Activated CD8-positive, alpha-beta memory T cell treated with anti-CD3 and anti-CD28 coated beads for 48 hours (primary cell): ENCODE data around the gene NXN.
"Not testable (repeated sequence)": the region's sequence is repeated elsewhere in the genome, so short reads cannot be mapped to it uniquely, and the experiment has no call there.

Source experiments
- DNase-seq, 3 experiments: peaks; one replicate each; pipeline ENCODE4 v3.0.0-alpha.2; 2020; ENCODE audit warnings: low read depth in 2 of 3, low spot score in 2 of 3

NXN gene

GRCh38 chr17:980406-981291, 1.1 kb upstream of the NXN start:
- DNase-seq = peak in 2 of 3 experiments; percentile 41 to 50

DNA sequence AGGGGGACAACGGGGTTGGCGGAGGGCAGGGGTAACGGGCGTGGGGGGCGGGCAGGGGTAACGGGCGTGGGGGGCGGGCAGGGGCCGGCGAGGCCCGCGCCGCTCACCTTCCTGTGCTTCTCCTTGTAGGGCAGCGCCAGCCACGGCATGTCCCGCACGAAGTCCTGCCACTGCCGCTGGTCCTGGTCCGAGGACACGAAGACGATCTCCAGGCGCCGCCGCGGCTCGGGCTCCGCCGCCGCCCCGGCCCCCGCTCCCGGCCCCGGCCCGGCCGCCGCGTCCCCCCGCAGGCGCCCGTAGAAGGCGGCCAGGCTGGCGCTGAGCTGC, 401 bp downstream of the NXN start:
- no peak for DNase-seq

DNA sequence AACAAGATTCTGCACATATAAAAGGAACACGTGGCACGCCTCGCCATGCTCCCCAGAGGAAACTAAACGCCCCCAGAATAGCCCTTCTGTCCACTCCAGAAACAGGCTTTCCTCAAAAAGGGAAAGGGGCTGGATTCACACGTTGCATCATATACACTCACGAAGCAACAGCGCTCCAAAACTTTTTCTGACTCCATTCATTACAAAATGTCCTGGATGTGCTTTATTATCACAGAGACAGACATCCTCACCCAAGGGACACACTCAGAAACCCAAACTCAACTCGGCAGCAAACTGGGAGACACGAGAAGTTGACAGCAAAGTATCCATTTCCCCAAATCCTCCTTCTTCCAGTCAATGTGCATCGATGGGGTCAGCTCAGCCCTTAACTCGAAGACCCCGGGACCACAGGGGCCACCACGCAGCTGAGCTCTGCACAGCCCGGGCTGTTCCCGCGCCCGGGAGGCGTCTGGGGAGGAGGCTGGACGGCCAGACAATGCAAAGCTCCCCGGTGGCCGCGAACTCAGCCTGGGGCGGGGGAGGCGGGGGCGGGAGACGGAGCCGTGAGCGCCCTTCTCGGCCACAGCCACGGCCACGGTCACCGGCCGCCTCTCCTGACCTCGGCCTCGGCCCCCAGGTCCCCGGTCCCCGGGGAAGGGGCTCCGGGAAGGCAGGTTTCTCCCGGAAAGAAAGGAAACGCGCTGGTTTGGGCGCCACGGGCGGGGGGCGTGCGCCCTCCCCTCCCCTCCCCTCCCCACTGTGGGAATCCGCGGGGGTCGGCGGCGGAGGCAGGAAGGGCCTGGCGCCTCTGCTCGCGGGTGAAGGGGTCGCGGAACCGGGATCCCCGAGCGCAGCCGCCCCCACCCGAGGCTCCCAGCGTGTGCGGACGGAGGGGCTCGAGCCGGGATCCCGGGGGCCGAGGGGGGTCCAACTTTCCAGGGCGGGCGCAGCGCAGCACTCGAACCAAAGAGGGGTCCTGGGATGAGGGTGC, 1.2 kb downstream of the NXN start:
- DNase-seq = no peak

DNA sequence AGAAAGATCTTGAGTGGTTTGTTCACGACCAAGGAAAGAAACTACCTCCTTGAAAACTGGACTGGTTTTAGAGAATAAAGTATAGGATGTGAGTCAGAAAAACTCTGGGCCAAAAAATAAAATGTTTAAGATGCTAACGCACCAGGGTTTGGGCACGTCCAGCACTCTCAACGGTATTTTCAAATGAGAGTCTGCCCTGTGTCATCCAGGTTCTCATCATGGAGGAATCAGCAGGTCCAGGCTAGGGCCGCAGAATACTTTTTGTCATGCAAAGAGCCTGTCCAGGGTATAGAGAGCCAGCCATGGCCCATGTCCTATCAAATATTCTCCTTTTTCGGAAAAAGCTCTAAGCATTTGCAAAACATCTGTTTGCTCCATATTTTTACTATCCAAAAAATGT, 2.4 kb downstream of the NXN start:
- DNase-seq = no peak

GRCh38 chr17:976312-976711, 3.3 kb downstream of the NXN start:
- no peak for DNase-seq

GRCh38 chr17:975371-975915, 4.1 kb downstream of the NXN start:
- DNase-seq = no peak

GRCh38 chr17:974778-975177, 4.8 kb downstream of the NXN start:
- not testable (repeated sequence) for DNase-seq

DNA sequence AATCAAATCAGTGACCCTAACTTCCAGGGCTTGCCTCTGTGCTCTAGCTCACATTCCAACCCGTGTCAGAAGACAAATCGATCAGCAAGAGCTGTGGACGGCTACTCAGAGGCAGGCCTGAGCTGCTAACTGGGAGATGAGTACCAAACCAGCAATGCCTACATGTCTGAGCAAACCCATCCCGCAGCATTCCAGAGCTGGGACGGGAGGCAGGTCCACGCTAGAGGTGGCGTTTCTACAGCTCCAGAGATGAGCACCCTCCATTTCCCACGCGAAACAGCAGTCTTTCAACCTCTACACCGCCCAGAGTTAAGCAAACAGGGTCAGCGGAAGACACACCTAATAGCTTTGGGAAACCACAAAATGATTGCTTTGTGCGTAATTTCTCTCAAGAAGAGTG, 6.5 kb downstream of the NXN start:
- no peak for DNase-seq

- DNase-seq = not testable (repeated sequence)
Measured at GRCh38 chr17:971861-972260, 7.7 kb downstream of the NXN start.

- no peak for DNase-seq
Measured at GRCh38 chr17:970364-970763, 9.2 kb downstream of the NXN start.

GRCh38 chr17:969811-970355, 9.7 kb downstream of the NXN start:
- no peak for DNase-seq

GRCh38 chr17:968812-969730, 10.5 kb downstream of the NXN start:
- no peak for DNase-seq

- DNase-seq = no peak
Measured at GRCh38 chr17:967122-967521, 12.5 kb downstream of the NXN start.

- DNase-seq = no peak
Measured at GRCh38 chr17:965311-965989, 14.1 kb downstream of the NXN start.

GRCh38 chr17:964876-965275, 14.7 kb downstream of the NXN start:
- no peak for DNase-seq

GRCh38 chr17:962670-963069, 16.9 kb downstream of the NXN start:
- DNase-seq = no peak

DNA sequence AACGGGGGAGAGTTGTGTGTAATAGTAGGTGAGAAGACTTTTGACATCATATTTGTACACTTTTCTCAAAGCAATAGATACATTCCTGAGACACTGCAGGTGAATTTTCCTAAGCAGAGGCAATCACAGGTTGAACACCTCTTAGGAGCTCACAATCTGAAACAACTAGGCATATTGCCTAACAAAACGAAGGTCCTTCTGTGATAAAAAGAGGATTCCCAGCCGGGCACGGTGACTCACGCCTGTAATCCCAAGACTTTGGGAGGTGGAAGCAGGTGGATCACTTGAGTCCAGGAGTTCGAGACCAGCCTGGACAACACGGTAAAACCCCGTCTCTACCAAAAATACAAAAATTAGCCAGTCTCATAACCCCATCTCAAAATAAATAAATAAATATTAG, 17.4 kb downstream of the NXN start:
- no peak for DNase-seq

DNA sequence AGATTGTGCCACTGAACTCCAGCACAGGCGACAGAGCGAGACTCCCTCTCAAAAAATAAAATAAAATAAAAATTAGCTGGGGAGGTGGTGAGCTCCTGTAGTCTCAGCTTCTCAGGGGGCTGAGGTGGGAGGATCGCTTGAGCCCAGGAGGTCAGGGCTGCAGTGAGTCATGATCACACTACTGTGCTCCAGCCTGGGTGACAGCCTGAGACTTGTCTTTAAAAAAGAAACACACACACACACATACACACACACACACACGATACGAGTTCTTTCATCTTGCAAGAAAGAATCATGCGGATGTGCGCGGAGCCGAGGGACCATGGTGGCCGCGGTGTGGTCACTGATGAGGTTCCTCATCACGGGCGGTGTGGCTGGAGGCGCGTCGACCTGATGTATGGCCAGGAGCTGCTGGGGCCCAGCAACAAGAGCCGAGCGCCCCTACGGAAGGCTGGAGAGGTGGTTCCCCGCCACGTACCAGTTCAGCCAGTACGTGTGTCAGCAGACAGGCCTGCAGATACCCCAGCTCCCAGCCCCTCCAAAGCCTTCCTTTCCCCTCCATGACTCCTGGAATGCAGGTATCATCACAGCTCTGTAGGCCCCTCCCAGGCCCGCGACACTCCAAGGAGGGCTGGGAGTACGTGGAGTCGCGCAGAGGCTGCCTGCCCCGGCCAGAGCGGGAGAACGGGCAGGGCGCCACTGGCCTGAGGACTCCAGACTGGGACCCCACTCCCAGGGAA, 20.7 kb downstream of the NXN start:
- DNase-seq = no peak

DNA sequence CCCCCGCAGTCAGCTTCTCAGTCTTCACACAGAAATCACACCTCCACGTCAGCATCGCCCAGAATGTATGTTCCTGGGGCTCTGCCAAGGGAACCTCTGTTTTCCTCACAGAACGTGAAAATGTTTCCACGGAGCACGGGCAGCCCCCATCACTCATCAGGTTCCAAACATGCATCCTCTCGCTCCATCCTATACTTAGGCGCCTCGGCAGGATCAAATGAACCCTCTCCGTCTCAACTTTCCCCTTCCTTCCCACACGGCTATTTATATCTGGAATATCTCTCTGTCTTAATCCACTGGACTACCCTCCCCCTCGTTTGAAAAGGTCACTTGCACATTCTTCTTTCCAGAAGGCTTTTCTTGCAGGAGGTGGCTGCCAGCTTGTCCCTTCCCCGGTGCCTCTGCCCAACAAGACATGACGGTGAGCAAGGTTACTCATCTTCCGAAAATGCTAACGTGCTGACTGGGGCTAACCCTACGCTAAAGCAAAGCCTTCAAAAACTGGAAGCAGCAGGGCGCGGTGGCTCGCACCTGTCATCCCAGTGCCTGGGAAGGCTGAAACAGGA, 21.6 kb downstream of the NXN start:
- DNase-seq = no peak
